GM21423 (cell line): ENCODE measurements around the gene GRIN1.

ENCODE experiments used
- ATAC-seq: cut with Tn5 transposase; IDR thresholded peaks from one replicate; pipeline ENCODE4 v1.9.1; 2021; ENCODE audit warnings: mild to moderate bottlenecking, moderate library complexity; ENCODE audit not compliant: unreplicated experiment

Gene GRIN1

GRCh38 chr9:137205126-137206069, 66.4 kb downstream of the GRIN1 start, which contains the start of the genes NDOR1 and TMEM203:
Gene NDOR1 (plus strand): TSS chr9:137205700. CDS start chr9:137205778, 78 bp downstream.
Gene TMEM203 (minus strand): TSS chr9:137205648. CDS start chr9:137205414, 234 bp downstream.
- peak; percentile 39 for ATAC-seq

- ATAC-seq: no peak
Measured at GRCh38 chr9:137206602-137207001, 67.6 kb downstream of the GRIN1 start.

- ATAC-seq: no peak
Measured at GRCh38 chr9:137211532-137211931, 72.6 kb downstream of the GRIN1 start.

- ATAC-seq: no peak
Measured at GRCh38 chr9:137212520-137212919, 73.6 kb downstream of the GRIN1 start.

- no peak for ATAC-seq
Measured at GRCh38 chr9:137213160-137214060, 74.5 kb downstream of the GRIN1 start.

- no peak for ATAC-seq
Measured at GRCh38 chr9:137214620-137215019, 75.7 kb downstream of the GRIN1 start.

GRCh38 chr9:137215196-137215986, 76.4 kb downstream of the GRIN1 start:
- ATAC-seq: no peak

- no peak for ATAC-seq
Measured at GRCh38 chr9:137216188-137216965, 77.4 kb downstream of the GRIN1 start.

- ATAC-seq: no peak
Measured at GRCh38 chr9:137217276-137218211, 78.6 kb downstream of the GRIN1 start.

- no peak for ATAC-seq
Measured at GRCh38 chr9:137218212-137218753, 79.3 kb downstream of the GRIN1 start.
